GM12892 (cell line): ENCODE results near the gene LDLRAD3.

Experiments
- POLR2A ChIP-seq: IDR thresholded peaks from 2 replicates; pipeline ENCODE4 v1.6.1; 2011; ENCODE audit warnings: low read depth, low read length, control low read depth
- POLR2AphosphoS5 ChIP-seq: IDR thresholded peaks from 2 replicates; pipeline ENCODE4 v1.6.1; 2011; ENCODE audit warnings: low read depth, low read length, control low read depth
- TAF1 ChIP-seq: IDR thresholded peaks from 2 replicates; pipeline ENCODE4 v1.6.1; 2011; ENCODE audit warnings: low read depth, mild to moderate bottlenecking, control low read depth, low read length, borderline replicate concordance

DNA sequence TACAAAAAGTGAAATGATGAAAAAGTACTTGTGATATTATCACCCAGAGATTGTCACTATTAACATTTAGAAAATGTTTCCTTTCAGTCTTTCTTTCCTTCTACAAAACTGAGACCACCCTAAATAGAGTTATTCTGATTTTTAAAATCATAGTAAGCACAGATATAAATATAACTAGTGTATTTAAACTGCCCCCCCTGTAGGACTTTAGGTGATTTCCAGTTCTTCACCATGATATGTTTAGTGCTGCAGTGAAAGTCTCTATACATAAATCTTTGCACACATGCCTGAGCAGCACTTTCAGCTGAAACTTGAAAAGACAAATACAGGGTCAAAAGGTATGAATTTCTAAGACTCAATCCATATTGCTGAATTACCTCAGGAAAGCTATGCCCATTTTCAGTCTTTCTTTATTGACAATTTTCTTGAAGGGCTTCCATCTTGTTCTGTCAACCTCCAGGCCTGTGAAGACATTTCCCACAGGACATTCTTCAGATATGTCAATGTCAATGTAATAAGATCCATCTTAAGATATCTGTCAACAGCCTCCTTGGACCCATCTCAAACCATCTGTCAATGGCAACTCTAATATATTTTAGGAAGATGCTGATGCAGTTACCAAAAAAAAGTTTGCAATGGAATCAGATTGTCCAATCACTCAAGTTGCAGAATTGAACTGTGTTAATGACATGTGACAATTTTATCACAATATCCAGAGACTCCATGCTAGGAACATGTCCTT lies 30.8 kb upstream of the LDLRAD3 start:
- TF ChIP-seq POLR2AphosphoS5 (no peak), TAF1 (no peak), POLR2A (no peak)
